HFF-Myc (cell line): Measurements from ENCODE around the gene PPIE.

ENCODE experiments used
- DNase-seq: peaks from one replicate; pipeline ENCODE4 v3.0.0-alpha.2; 2011; ENCODE audit warnings: low read depth; ENCODE audit errors: extremely low read depth
- H3K4me3 ChIP-seq: replicated peaks from 2 replicates; pipeline ENCODE4 v1.5.1; 2011; ENCODE audit warnings: low read depth, mild to moderate bottlenecking, control low read depth, low read length
- CTCF ChIP-seq: IDR thresholded peaks from 2 replicates; pipeline ENCODE4 v1.5.1; 2012; ENCODE audit warnings: mild to moderate bottlenecking, low read depth, low read length, control low read depth; ENCODE audit errors: missing control alignments

Gene PPIE

GRCh38 chr1:39755965-39756659, 17.4 kb downstream of the PPIE start:
- TF ChIP-seq CTCF = no peak
- no peak for DNase-seq
- no peak overlapping the region for H3K4me3 ChIP-seq

- no peak for DNase-seq
- H3K4me3 ChIP-seq = no peak overlapping the region
- TF ChIP-seq CTCF = no peak
Observed at GRCh38 chr1:39757501-39757900, 18.8 kb downstream of the PPIE start.

GRCh38 chr1:39758556-39759435, 20.1 kb downstream of the PPIE start:
- no peak for TF ChIP-seq CTCF
- DNase-seq = no peak
- no peak overlapping the region for H3K4me3 ChIP-seq

- no peak for DNase-seq
- no peak for TF ChIP-seq CTCF
- no peak overlapping the region for H3K4me3 ChIP-seq
Observed at GRCh38 chr1:39759436-39759726, 20.7 kb downstream of the PPIE start.

GRCh38 chr1:39760074-39761008, 21.7 kb downstream of the PPIE start:
- H3K4me3 ChIP-seq = no peak overlapping the region
- no peak for TF ChIP-seq CTCF
- no peak for DNase-seq

- TF ChIP-seq CTCF = no peak
- no peak for DNase-seq
- no peak overlapping the region for H3K4me3 ChIP-seq
Observed at GRCh38 chr1:39761016-39761415, 22.3 kb downstream of the PPIE start.
